H9 (cell line): ENCODE measurements around the gene GPC6. TPM values are rescaled to one million over a fixed set of nuclear protein-coding genes. Genes with fewer than 3 reads are reported as not detected.

Experiments
- DNase-seq: peaks from one replicate; pipeline ENCODE4 v3.0.0-alpha.2; 2017
- H2AFZ ChIP-seq: one replicate; pipeline ENCODE4 v1.6.1; 2013; ENCODE audit warnings: mild to moderate bottlenecking, low read length, control low read depth, moderate library complexity
- H2AK5ac ChIP-seq: 2 replicates; pipeline ENCODE4 v1.6.1; 2013; ENCODE audit warnings: low read length, control low read depth, mixed read lengths; ENCODE audit not compliant: insufficient read length
- H2BK120ac ChIP-seq: one replicate; pipeline ENCODE4 v1.6.1; 2013; ENCODE audit warnings: low read depth, mild to moderate bottlenecking, low read length, control low read depth, inconsistent platforms; ENCODE audit not compliant: poor library complexity, severe bottlenecking
- H2BK12ac ChIP-seq: 2 replicates; pipeline ENCODE4 v1.6.1; 2013; ENCODE audit warnings: low read length, control low read depth, mixed read lengths, low read depth; ENCODE audit not compliant: insufficient read length
- H2BK15ac ChIP-seq: 2 replicates; pipeline ENCODE4 v1.6.1; 2013; ENCODE audit warnings: low read depth, low read length, control low read depth
- H2BK20ac ChIP-seq: one replicate; pipeline ENCODE4 v1.6.1; 2013; ENCODE audit warnings: low read depth, mild to moderate bottlenecking, low read length, control low read depth, inconsistent platforms; ENCODE audit not compliant: poor library complexity, severe bottlenecking
- H2BK5ac ChIP-seq: 2 replicates; pipeline ENCODE4 v1.6.1; 2013; ENCODE audit warnings: low read length, control low read depth, mixed read lengths; ENCODE audit not compliant: insufficient read length
- H3K14ac ChIP-seq: 2 replicates; pipeline ENCODE4 v1.6.1; 2013; ENCODE audit warnings: low read length, control low read depth; ENCODE audit not compliant: insufficient read depth
- H3K18ac ChIP-seq: 2 replicates; pipeline ENCODE4 v1.6.1; 2013; ENCODE audit warnings: low read depth, mild to moderate bottlenecking, mixed read lengths, low read length, control low read depth; ENCODE audit not compliant: insufficient read length
- H3K23ac ChIP-seq: 2 replicates; pipeline ENCODE4 v1.6.1; 2013; ENCODE audit warnings: low read length, control low read depth, mixed read lengths, low read depth; ENCODE audit not compliant: insufficient read length
- H3K23me2 ChIP-seq: 2 replicates; pipeline ENCODE4 v1.6.1; 2013; ENCODE audit warnings: low read depth, mild to moderate bottlenecking, mixed read lengths, low read length, control low read depth; ENCODE audit not compliant: insufficient read length, poor library complexity, severe bottlenecking
- H3K27ac ChIP-seq: 2 replicates; pipeline ENCODE4 v1.5.1; 2013; ENCODE audit warnings: low read length, control low read depth, mixed read lengths, low read depth; ENCODE audit not compliant: insufficient read length
- H3K27me3 ChIP-seq: 2 replicates; pipeline ENCODE4 v1.6.1; 2013; ENCODE audit warnings: low read length, control low read depth, inconsistent platforms; ENCODE audit not compliant: insufficient read depth
- H3K4ac ChIP-seq: 2 replicates; pipeline ENCODE4 v1.6.1; 2013; ENCODE audit warnings: low read depth, mild to moderate bottlenecking, control low read depth, inconsistent platforms, low read length, moderate library complexity
- H3K4me1 ChIP-seq: 2 replicates; pipeline ENCODE4 v1.6.1; 2013; ENCODE audit warnings: low read length, control low read depth, inconsistent platforms; ENCODE audit not compliant: insufficient read depth
- H3K4me2 ChIP-seq: 2 replicates; pipeline ENCODE4 v1.6.1; 2013; ENCODE audit warnings: low read length, control low read depth, mixed read lengths; ENCODE audit not compliant: insufficient read length, insufficient read depth
- H3K56ac ChIP-seq: 2 replicates; pipeline ENCODE4 v1.6.1; 2013; ENCODE audit warnings: low read depth, mild to moderate bottlenecking, mixed read lengths, low read length, control low read depth; ENCODE audit not compliant: insufficient read length
- H3K79me1 ChIP-seq: 2 replicates; pipeline ENCODE4 v1.6.1; 2013; ENCODE audit warnings: low read depth, mild to moderate bottlenecking, moderate library complexity, low read length, control low read depth, inconsistent platforms; ENCODE audit not compliant: insufficient read depth, poor library complexity, severe bottlenecking
- H3K79me2 ChIP-seq: 2 replicates; pipeline ENCODE4 v1.6.1; 2013; ENCODE audit warnings: low read length, control low read depth, inconsistent platforms; ENCODE audit not compliant: insufficient read depth
- H3K9ac ChIP-seq: 2 replicates; pipeline ENCODE4 v1.6.1; 2013; ENCODE audit warnings: low read length, control low read depth, mixed read lengths; ENCODE audit not compliant: insufficient read length; ENCODE audit errors: extremely low read depth
- H3K9me3 ChIP-seq: one replicate; pipeline ENCODE4 v1.6.1; 2013; ENCODE audit warnings: low read depth, low read length, inconsistent platforms; ENCODE audit not compliant: control insufficient read depth
- H3T11ph ChIP-seq: one replicate; pipeline ENCODE4 v1.6.1; 2013; ENCODE audit warnings: mild to moderate bottlenecking, low read length, control low read depth, inconsistent platforms
- H4K20me1 ChIP-seq: one replicate; pipeline ENCODE4 v1.6.1; 2013; ENCODE audit not compliant: control insufficient read depth, insufficient read length, insufficient read depth
- H4K5ac ChIP-seq: 2 replicates; pipeline ENCODE4 v1.6.1; 2013; ENCODE audit warnings: low read depth, mild to moderate bottlenecking, mixed read lengths, low read length, control low read depth; ENCODE audit not compliant: insufficient read length
- H4K8ac ChIP-seq: replicated peaks from 2 replicates; pipeline ENCODE4 v1.6.1; 2013; ENCODE audit warnings: low read length, control low read depth, mixed read lengths, low read depth; ENCODE audit not compliant: insufficient read length
- H4K91ac ChIP-seq: 2 replicates; pipeline ENCODE4 v1.6.1; 2013; ENCODE audit warnings: low read depth, mild to moderate bottlenecking, moderate library complexity, mixed read lengths, low read length, control low read depth; ENCODE audit not compliant: insufficient read length
- H3K27ac Mint-ChIP-seq, 3 experiments: 2 replicates in 2 of 3; 3 replicates in 1 of 3; pipeline ENCODE4 v1.8.0; 2020 to 2021; ENCODE audit warnings: mixed read lengths in 3 of 3, mild to moderate bottlenecking in 1 of 3, moderate library complexity in 1 of 3
- H3K27me3 Mint-ChIP-seq: 2 replicates; pipeline ENCODE4 v1.8.0; 2021; ENCODE audit warnings: low read depth, mild to moderate bottlenecking, moderate library complexity, mixed read lengths
- H3K36me3 Mint-ChIP-seq, 3 experiments: 2 replicates in 2 of 3; 3 replicates in 1 of 3; pipeline ENCODE4 v1.8.0; 2020 to 2021; ENCODE audit warnings: low read depth in 3 of 3, mixed read lengths in 3 of 3; ENCODE audit not compliant: insufficient read depth in 1 of 3
- H3K4me1 Mint-ChIP-seq, 2 experiments: 2 replicates each; pipeline ENCODE4 v1.8.0; 2020; ENCODE audit warnings: mixed read lengths in 2 of 2
- H3K4me3 Mint-ChIP-seq, 2 experiments: 2 replicates in 1 of 2; 3 replicates in 1 of 2; pipeline ENCODE4 v1.8.0; 2020 to 2021; ENCODE audit warnings: mild to moderate bottlenecking in 2 of 2, mixed read lengths in 2 of 2, moderate library complexity in 1 of 2
- H3K9me3 Mint-ChIP-seq, 2 experiments: 2 replicates in 1 of 2; 3 replicates in 1 of 2; pipeline ENCODE4 v1.8.0; 2020; ENCODE audit warnings: mild to moderate bottlenecking in 2 of 2, mixed read lengths in 2 of 2, moderate library complexity in 1 of 2
- CTCF ChIP-seq: fragments of 200-600 bp; sonication (generic); conservative IDR thresholded peaks from 3 replicates; pipeline ENCODE4 v1.8.0; 2021; ENCODE audit warnings: antibody characterized with exemption, mild to moderate bottlenecking
- WGBS: extraction: QIAGEN DNeasy Blood & Tissue Kit; methylation state at CpG from one replicate; pipeline ENCODE4 v1.1.7; 2013; ENCODE audit warnings: missing lambda C conversion rate, low lambda C conversion rate, mixed read lengths; ENCODE audit not compliant: insufficient read length; ENCODE audit errors: extremely low coverage; 5-methylcytosine and 5-hydroxymethylcytosine counted together
- total RNA-seq: library from RNA; stranded (reverse); gene quantifications from 2 replicates; pipeline ENCODE4 v1.2.1, GENCODE V29; 2021

Gene GPC6
- total RNA-seq, 1 experiment from 2014 or later = 15.6 TPM

GRCh38 chr13:93786846-93787489 lies 560.4 kb downstream of the GPC6 start:
- no peak overlapping the region for H3T11ph ChIP-seq
- H3K9me3 ChIP-seq = no peaks in the 10 kb centered on the region
- no peak overlapping the region for H2BK15ac ChIP-seq
- no peaks in the 10 kb centered on the region for H3K23me2 ChIP-seq
- Mint-ChIP-seq H3K27me3 (no peaks in the 10 kb centered on the region), H3K27ac (no peak overlapping the region), H3K4me1 (no peaks in the 10 kb centered on the region), H3K9me3 (peaks cover 0 to 3% of the 10 kb centered on the region in 2 experiments; a peak in 2 of 5 replicates), H3K4me3 (no peak overlapping the region), H3K36me3 (no peaks in the 10 kb centered on the region)
- no peaks in the 10 kb centered on the region for H3K27me3 ChIP-seq
- H3K9ac ChIP-seq = no peak overlapping the region
- H2BK120ac ChIP-seq = no peak overlapping the region
- no peaks in the 10 kb centered on the region for H3K79me2 ChIP-seq
- no peak overlapping the region for H3K56ac ChIP-seq
- H4K8ac ChIP-seq = no peak overlapping the region
- H3K14ac ChIP-seq = no peak overlapping the region
- H3K4ac ChIP-seq = no peak overlapping the region
- H3K18ac ChIP-seq = no peak overlapping the region
- no CpG with 5 or more reads among the region's 4 CpGs for WGBS
- H2AK5ac ChIP-seq = no peak overlapping the region
- H3K23ac ChIP-seq = no peak overlapping the region
- no peak overlapping the region for H4K5ac ChIP-seq
- H3K27ac ChIP-seq = no peak overlapping the region
- H2AFZ ChIP-seq = no peak overlapping the region
- no peaks in the 10 kb centered on the region for H3K79me1 ChIP-seq
- H4K91ac ChIP-seq = no peak overlapping the region
- no peak overlapping the region for H3K4me2 ChIP-seq
- no peak overlapping the region for H2BK5ac ChIP-seq
- DNase-seq = no peak
- H2BK20ac ChIP-seq = no peak overlapping the region
- no peaks in the 10 kb centered on the region for H4K20me1 ChIP-seq
- H2BK12ac ChIP-seq = no peak overlapping the region
- H3K4me1 ChIP-seq = no peaks in the 10 kb centered on the region
- TF ChIP-seq CTCF = no peak
